Keratinocyte (primary cell): Measurements from ENCODE around the gene NDUFC2. TPM values are rescaled to one million over a fixed set of nuclear protein-coding genes. Genes with fewer than 3 reads are reported as not detected.

Experiments used
- DNase-seq: peaks from one replicate; pipeline ENCODE4 v3.0.0-alpha.2; 2011; ENCODE audit warnings: low read depth, missing footprints, low spot score
- FAIRE-seq: peaks from 2 replicates; lab custom pipeline; 2011; peaks lifted over from hg19 to GRCh38; lab: Jason Lieb, UNC
- H2AFZ ChIP-seq: 2 replicates; pipeline ENCODE4 v1.6.0; 2012; ENCODE audit warnings: low read length, control low read depth, inconsistent platforms; ENCODE audit not compliant: control insufficient read depth
- H3K27ac ChIP-seq: 2 replicates; pipeline ENCODE4 v1.5.1; 2011; ENCODE audit warnings: low read length; ENCODE audit not compliant: control insufficient read depth, insufficient read depth
- H3K27me3 ChIP-seq: 3 replicates; pipeline ENCODE4 v1.6.0; 2011; ENCODE audit warnings: low read length; ENCODE audit not compliant: control insufficient read depth, insufficient read depth; ENCODE audit errors: extremely low read depth
- H3K36me3 ChIP-seq, 2 experiments: 2 replicates in 1 of 2; 3 replicates in 1 of 2; pipeline ENCODE4 v1.5.1; 2011; ENCODE audit warnings: low read length in 2 of 2, mild to moderate bottlenecking in 1 of 2; ENCODE audit not compliant: control insufficient read depth in 2 of 2, insufficient read depth in 2 of 2; ENCODE audit errors: extremely low read depth in 1 of 2
- H3K4me1 ChIP-seq: 3 replicates; pipeline ENCODE4 v1.5.1; 2011; ENCODE audit warnings: low read length; ENCODE audit not compliant: control insufficient read depth, insufficient read depth; ENCODE audit errors: extremely low read depth
- H3K4me2 ChIP-seq: 3 replicates; pipeline ENCODE4 v1.6.0; 2011; ENCODE audit warnings: low read depth, low read length; ENCODE audit not compliant: control insufficient read depth, insufficient read depth; ENCODE audit errors: extremely low read depth
- H3K4me3 ChIP-seq, 3 experiments: fragments of 200-600 bp in 1 of 3; sonication (generic) in 1 of 3; 2 replicates in 2 of 3; 3 replicates in 1 of 3; pipeline ENCODE4 v1.5.1; 2011 to 2016; ENCODE audit warnings: low read length in 3 of 3, mild to moderate bottlenecking in 3 of 3, control low read depth in 2 of 3, inconsistent platforms in 1 of 3, low read depth in 1 of 3, mixed read lengths in 1 of 3, mixed run types in 1 of 3, moderate library complexity in 1 of 3; ENCODE audit not compliant: control insufficient read depth in 2 of 3, insufficient read depth in 2 of 3; ENCODE audit errors: extremely low read depth in 1 of 3
- H3K79me2 ChIP-seq: 2 replicates; pipeline ENCODE4 v1.6.0; 2012; ENCODE audit warnings: low read length; ENCODE audit not compliant: control insufficient read depth, insufficient read depth
- H3K9ac ChIP-seq: 3 replicates; pipeline ENCODE4 v1.6.0; 2011; ENCODE audit warnings: low read length; ENCODE audit not compliant: control insufficient read depth, insufficient read depth; ENCODE audit errors: extremely low read depth
- H3K9me1 ChIP-seq: 3 replicates; pipeline ENCODE4 v1.6.0; 2011; ENCODE audit warnings: low read length; ENCODE audit not compliant: control insufficient read depth, insufficient read depth; ENCODE audit errors: extremely low read depth
- H3K9me3 ChIP-seq: 2 replicates; pipeline ENCODE4 v1.5.1; 2012; ENCODE audit warnings: low read depth, low read length; ENCODE audit not compliant: control insufficient read depth
- H4K20me1 ChIP-seq: 3 replicates; pipeline ENCODE4 v1.6.0; 2011; ENCODE audit warnings: low read length; ENCODE audit not compliant: control insufficient read depth, insufficient read depth; ENCODE audit errors: extremely low read depth
- CTCF ChIP-seq, 3 experiments: IDR thresholded peaks in 1 of 3; conservative IDR thresholded peaks in 1 of 3; optimal IDR thresholded peaks in 1 of 3; 2 replicates in 2 of 3; 3 replicates in 1 of 3; pipeline versions ENCODE3 to v1.5.1; 2011; ENCODE audit warnings: low read length in 3 of 3, mild to moderate bottlenecking in 3 of 3, moderate library complexity in 2 of 3, control low read depth in 1 of 3, inconsistent platforms in 1 of 3; ENCODE audit not compliant: insufficient read depth in 2 of 3; ENCODE audit errors: extremely low read depth in 1 of 3
- EZH2 ChIP-seq: IDR thresholded peaks from one replicate; pipeline ENCODE4 v1.6.1; 2012; ENCODE audit warnings: inconsistent platforms, mild to moderate bottlenecking, low read length, moderate library complexity
- dilution Hi-C: fragments of 300-500 bp; cut with MboI; formaldehyde crosslinking; loops from one replicate; pipeline ENCODE4 v1.7.0; 2020; ENCODE audit warnings: low sequenced_read_pairs; ENCODE audit not compliant: extremely low pct_ligation_motif_present
- polyA plus RNA-seq, 5 experiments: library from polyadenylated mRNA; depleted of rRNA in 3 of 5; stranded (reverse) in 3 of 5; stranded (forward) in 1 of 5; unstranded in 1 of 5; fragments of >200 nt; gene quantifications; 1 replicate in 1 of 5; 2 replicates in 3 of 5; 3 replicates in 1 of 5; pipeline versions ENCODE4 v1.2.1 to v1.2.3, GENCODE V29; 2011 to 2012; ENCODE audit warnings: missing spikeins in 2 of 5, low read depth in 1 of 5, low replicate concordance in 1 of 5

Gene NDUFC2
- polyA plus RNA-seq, 1 donor (not counting 4 experiments of a cell fraction or from before 2014, with no cell fraction given): 150 TPM

DNA sequence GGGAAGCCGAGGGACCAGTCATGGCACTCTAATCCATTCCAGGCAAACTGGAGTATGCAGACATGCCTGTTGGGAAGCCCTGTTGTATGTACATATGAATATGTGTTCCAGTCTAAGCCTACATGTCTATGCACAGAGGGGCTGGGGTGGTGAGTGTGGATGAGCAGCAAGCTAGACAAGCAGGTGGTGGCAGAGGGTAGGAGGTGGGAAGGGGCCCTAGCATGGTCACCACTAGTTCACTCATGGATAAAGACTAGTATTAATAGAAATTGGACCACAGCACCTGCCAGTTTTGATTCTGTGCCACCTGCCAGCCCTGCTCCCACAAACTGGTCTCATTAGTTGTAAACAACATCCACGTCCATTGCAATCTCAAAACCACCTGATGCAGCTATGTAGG is 14.5 kb downstream of the NDUFC2 start:
- Histone ChIP-seq H3K9me3 (no peaks in the 10 kb centered on the region), H2AFZ (no peak overlapping the region), H3K4me1 (no peaks in the 10 kb centered on the region), H3K9me1 (no peaks in the 10 kb centered on the region), H3K4me2 (no peak overlapping the region), H3K36me3 (peaks cover 6 to 10% of the 10 kb centered on the region in 2 experiments), H3K27ac (no peak overlapping the region), H4K20me1 (no peaks in the 10 kb centered on the region), H3K4me3 (no peak overlapping the region), H3K27me3 (no peaks in the 10 kb centered on the region), H3K79me2 (peaks cover 1% of the 10 kb centered on the region), H3K9ac (no peak overlapping the region)
- TF ChIP-seq EZH2: no peak
- no peak for FAIRE-seq
- DNase-seq: no peak
- dilution Hi-C loops: no loop called here

DNA sequence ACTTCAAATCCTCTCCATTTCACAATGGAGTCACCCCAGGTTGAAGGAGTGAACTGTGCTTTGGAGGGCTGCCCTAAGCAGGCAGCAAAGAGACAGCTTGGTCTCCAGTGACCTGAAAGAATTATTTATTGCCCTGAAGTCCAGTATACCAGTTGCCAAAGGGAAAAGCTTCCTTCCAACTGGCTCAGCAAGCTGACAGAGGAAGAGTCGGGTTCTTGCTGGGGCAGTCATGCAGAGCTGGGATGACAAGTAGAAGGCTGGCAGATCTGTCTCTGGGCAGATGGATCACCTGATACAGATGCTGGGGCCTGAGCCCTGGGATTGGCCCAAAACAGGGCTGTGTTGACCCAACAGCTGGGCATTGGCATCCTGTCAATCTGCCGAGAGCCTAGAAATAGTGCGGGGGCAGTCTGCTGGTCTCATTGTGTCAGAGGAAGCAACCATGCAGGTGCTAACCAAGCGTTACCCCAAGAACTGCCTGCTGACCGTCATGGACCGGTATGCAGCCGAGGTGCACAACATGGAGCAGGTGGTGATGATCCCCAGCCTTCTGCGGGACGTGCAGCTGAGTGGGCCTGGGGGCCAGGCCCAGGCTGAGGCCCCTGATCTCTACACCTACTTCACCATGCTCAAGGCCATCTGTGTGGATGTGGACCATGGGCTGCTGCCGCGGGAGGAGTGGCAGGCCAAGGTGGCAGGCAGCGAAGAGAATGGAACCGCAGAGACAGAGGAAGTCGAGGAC is 16.1 kb downstream of the NDUFC2 start, which contains the start of gene THRSP:
THRSP (plus strand) TSS at position 422 of the 742 bp plus-strand sequence; CDS start at position 443, 21 bp downstream.
- dilution Hi-C loops: no loop called here
- Histone ChIP-seq H2AFZ (no peak within 1 kb of the TSS), H3K4me3 (no peak within 1 kb of the TSS), H3K27me3 (no peaks in the 10 kb centered on the region), H3K9me3 (no peaks in the 10 kb centered on the region), H4K20me1 (no peaks in the 10 kb centered on the region), H3K4me2 (no peak within 1 kb of the TSS), H3K9me1 (no peaks in the 10 kb centered on the region), H3K4me1 (no peaks in the 10 kb centered on the region), H3K79me2 (no peaks in the 10 kb centered on the region), H3K27ac (no peak within 1 kb of the TSS), H3K9ac (no peak within 1 kb of the TSS), H3K36me3 (peaks cover 0 to 5% of the 10 kb centered on the region in 2 experiments)
- DNase-seq (no peak), FAIRE-seq (no peak)
- TF ChIP-seq EZH2: no peak
- no peak for TF ChIP-seq CTCF (optimal IDR thresholded peaks at IDR 0.05 in 1 of 3, IDR thresholded peaks at IDR 0.05 in 1 of 3, conservative IDR thresholded peaks at IDR 0.05 in 1 of 3; ENCODE audit: extremely low read depth in 1 of 3, insufficient read depth in 2 of 3, low read length in 3 of 3)
